Activated CD4-positive, alpha-beta T cell treated with anti-CD3 and anti-CD28 coated beads for 1 hour (primary cell): ENCODE results near the gene PVR.
"Not testable (repeated sequence)": the region's sequence is repeated elsewhere in the genome, so short reads cannot be mapped to it uniquely, and the experiment has no call there.

ENCODE experiments used
- DNase-seq: peaks from one replicate; pipeline ENCODE4 v3.0.0-alpha.2; 2020

PVR gene

DNA sequence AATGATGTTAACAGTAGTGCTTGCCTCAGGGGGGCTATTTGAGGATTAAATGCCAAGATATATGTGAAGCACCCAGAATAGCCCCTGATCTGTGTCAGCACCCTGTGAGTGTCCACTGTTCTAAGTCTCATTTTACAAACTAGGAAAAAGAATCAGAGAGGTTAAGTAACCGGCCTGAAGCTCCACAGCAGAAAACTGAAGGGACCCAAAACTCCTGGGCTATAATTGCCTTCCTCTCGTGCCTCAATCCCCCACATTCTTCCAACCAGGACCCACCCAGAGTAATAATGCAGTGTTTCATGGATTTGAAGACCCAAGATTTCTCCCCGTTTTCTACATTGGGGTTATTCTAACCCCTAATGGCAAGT is 2.3 kb downstream of the PVR start:
- no peak for DNase-seq

DNA sequence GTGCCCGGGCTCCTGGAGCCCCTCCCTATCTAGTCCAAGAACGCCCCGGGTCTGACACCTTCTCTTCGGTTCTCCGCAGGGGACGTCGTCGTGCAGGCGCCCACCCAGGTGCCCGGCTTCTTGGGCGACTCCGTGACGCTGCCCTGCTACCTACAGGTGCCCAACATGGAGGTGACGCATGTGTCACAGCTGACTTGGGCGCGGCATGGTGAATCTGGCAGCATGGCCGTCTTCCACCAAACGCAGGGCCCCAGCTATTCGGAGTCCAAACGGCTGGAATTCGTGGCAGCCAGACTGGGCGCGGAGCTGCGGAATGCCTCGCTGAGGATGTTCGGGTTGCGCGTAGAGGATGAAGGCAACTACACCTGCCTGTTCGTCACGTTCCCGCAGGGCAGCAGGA is 3.4 kb downstream of the PVR start:
- no peak for DNase-seq

DNA sequence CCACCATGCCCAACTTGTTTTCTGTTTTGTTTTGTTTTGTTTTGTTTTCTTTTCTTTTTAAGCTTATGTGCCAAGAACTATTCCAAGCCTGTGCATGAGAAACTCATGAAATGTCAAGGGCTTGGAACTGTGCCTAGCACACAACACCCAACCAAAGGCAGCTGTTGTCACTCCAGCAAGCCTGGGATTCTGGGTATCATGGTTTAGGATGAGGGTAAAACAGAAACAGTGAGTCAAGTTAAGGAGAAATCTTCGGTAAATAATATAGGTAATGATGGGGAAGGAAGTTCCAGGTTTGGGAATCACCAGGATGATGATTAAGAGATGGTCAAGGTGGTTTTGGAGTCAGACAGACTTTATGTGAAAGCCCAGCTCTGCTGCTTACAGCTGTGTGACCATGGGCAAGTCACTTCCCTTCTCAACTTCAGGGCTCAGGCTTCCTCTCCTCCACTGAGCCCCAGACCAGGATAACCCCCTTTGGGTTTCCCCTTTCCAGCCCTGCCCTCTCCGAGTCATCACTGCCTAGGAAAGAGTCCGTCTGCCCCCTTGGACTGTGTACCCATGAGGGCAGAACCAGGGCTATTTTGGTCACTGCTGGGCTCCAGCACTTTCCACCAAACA is 5.0 kb downstream of the PVR start:
- DNase-seq: no peak

DNA sequence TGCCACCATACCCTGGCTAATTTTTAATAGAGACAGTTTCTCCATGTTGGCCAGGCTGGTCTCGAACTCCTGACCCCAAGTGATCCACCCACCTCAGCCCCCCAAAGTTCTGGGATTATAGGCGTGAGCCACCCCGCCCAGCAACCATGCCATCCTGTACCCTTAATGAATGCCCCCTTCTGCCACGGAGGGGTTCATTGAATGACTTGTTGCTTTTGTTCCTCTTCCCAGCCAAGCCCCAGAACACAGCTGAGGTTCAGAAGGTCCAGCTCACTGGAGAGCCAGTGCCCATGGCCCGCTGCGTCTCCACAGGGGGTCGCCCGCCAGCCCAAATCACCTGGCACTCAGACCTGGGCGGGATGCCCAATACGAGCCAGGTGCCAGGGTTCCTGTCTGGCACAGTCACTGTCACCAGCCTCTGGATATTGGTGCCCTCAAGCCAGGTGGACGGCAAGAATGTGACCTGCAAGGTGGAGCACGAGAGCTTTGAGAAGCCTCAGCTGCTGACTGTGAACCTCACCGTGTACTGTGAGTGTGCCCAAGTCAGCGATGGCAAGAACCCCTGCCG is 6.0 kb downstream of the PVR start:
- DNase-seq: no peak

DNA sequence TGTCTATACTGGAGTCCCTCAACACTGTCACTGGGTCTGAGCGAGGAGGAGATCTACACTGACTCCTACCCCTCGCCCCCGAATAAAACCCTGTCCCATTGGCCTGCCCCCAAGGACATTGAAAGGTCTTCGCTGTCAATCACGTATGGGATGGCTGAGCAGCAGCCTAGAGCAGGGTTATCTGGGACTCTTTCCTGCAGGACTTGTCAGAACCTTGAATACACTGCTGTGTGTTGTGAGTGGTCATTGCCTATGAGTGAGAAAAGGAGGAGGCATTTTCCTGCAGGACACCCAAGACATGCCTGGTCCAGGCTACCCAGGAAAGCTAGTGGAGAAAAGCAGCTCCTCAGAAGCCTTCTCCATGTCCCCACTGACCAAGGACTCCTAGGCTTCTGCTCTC is 9.6 kb downstream of the PVR start:
- no peak for DNase-seq

DNA sequence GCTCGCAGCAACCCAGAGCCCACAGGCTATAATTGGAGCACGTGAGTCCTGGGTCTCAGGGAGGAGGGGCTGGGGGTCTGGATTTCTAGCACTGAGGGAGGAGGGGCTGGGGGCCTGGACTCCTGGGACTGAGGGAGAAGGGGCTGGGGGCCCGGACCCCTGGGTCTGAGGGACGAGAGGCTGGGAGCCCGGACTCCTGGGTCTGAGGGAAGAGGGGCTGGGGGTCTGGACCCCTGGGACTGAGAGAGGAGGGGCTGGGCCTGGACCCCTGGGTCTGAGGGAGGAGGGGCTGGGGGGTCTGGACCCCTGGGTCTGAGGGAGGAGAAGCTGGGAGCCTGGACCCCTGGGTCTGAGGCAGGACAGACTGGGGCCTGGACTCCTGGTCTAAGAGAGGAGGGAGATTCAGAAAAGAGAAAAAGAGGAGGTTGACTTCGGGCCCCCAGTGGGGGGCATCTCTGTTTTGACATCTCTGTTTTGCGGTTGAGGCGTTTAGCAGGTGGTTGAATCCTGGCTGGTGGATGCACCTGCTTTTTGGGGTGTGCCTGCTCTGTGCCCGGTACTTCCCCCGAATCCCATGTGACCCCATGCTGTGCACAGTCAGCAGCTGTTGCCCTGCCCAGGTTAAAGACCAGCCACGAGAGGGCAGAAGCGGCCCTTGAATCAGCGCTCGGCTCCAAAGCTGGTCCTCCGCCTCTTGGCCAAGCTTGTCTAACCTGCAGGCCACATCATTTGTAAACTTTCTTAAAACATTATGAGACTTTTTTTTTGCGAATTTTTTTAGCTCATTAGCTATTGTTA is 10.5 kb downstream of the PVR start:
- DNase-seq: peak; percentile 52

DNA sequence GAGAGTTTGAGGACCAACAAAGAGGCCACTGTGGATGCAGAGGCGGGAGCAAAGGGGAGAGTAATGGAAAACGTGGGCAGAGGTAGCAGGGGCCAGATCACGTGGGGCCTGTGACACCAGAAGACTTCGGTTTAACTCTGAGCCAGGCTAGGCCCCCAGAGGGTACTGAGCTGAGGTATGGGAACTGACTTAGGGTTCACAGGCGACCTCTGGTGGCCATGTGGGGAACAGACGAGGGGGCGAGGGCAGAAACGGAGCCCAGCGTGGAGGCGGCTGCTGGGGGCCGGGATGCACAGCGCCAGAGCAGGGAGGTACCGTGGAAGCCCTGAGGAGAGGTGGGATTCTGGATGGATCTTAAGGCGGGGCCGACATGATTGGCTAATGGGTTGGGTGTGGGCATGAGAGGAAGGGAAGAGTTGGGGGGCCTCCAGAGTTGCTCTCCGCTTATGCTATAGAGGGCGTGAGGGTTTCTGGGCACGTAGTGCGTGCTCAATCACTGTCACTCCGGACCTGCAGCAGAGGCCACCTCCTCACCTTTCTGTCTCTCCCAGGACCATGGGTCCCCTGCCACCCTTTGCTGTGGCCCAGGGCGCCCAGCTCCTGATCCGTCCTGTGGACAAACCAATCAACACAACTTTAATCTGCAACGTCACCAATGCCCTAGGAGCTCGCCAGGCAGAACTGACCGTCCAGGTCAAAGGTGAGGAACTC is 13.7 kb downstream of the PVR start:
- peak; percentile 47 for DNase-seq

DNA sequence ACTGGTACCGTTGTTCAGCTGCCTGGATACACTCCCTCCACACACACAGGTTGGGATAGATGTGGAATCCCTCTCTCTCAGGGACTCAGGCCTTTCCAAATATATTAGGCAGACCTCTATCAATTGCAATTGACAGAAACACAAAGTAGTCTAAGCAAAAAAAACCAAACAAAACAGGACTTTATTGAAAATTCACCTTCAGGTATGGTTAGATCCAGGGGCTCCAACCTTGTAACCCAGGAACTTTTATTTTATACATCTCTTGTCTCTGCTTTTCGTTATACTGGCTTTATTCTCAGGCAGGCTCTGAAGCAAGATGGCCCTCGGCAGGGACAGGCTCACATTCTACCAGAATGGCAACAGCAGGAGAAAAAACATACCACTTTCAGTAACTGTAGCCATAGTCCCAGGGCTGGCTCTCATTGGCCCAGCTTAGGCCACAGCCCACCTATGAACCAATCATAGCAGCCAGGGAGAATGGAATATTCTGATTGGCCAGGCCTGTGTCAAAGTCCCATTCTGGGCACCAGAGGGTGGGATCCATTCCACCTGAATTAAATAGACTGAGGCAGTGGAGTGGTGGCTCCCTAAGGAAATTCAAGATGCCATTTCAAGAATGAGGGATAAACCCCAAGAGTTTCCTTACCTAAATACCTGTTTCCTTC is 14.5 kb downstream of the PVR start:
- DNase-seq: no peak

DNA sequence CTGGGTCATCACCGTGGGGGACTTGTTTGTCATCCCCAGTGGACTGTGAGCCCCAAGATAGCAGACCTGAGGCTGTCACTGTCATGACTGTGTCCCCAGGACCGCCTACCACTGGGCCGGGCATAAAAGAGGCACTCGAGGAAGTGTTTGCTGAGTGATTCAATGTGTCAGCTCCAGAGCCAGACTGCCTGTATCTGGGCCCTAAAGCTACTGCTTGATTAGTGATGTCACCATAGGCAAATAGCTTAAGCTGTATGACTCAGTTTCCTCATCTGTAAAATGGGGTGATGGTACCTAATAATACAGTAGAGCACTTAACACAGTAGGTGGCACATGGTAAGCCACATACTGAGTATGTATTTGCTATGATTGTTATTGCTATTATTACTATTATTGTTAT is 16.4 kb downstream of the PVR start:
- DNase-seq: no peak

DNA sequence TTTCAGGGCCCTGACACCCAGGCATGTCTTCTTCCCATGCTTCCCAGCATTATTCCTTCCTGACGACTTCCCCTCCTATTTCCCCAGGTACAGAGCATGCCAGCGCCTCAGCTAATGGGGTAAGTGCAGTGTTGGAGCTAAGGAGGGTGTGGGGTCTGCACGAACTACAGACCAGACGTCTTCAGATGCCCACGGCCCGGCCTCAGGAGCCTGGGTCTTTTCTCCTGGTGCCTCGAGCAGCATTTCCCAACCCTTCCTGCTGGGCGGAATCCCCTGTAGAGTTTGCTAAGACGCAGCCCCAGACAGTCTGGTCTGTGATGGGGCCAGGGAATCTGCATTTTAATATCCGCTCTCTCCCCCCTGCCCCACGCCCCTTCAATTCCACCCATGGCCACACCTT is 17.5 kb downstream of the PVR start:
- DNase-seq: no peak

DNA sequence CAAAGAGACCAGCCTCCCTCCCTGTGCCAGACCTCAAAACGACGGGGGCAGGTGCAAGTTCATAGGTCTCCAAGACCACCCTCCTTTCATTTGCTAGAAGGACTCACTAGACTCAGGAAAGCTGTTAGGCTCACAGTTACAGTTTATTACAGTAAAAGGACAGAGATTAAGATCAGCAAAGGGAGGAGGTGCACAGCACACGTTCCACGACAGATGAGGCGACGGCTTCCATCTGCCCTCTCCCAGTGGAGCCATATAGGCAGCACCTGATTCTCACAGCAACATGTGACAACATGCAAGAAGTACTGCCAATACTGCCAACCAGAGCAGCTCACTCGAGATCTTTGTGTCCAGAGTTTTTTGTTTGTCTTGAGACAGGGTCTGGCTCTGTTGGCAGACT is 18.2 kb downstream of the PVR start:
- no peak for DNase-seq

DNA sequence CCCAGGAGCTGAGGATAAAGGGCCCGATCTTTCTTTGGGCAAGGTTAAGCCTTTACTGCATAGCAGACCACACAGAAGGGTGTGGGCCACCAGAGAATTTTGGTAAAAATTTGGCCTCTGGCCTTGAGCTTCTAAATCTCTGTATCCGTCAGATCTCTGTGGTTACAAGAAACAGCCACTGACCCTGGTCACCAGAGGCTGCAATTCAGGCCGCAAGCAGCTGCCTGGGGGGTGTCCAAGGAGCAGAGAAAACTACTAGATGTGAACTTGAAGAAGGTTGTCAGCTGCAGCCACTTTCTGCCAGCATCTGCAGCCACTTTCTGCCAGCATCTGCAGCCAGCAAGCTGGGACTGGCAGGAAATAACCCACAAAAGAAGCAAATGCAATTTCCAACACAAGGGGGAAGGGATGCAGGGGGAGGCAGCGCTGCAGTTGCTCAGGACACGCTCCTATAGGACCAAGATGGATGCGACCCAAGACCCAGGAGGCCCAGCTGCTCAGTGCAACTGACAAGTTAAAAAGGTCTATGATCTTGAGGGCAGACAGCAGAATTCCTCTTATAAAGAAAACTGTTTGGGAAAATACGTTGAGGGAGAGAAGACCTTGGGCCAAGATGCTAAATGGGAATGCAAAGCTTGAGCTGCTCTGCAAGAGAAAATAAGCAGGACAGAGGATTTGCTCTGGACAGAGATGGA is 19.1 kb downstream of the PVR start:
- DNase-seq: no peak

DNA sequence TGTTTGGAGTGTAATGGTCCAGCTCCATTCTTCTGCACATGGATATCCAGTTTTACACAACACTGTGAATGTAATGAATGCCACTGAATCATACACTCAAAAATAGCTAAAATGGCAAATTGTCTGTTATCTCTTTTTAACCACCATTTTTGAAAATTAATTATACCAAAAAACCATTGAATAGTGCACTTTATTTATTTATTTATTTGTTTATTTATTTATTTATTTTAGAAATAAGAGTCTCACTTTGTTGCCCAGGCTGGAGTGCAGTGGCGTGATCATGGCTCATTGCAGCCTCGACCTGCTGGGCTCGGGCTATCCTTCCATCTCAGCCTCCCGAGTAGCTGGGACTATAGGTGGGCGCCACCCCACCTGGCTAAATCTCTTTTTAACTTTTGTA is 20.3 kb downstream of the PVR start:
- no peak for DNase-seq

DNA sequence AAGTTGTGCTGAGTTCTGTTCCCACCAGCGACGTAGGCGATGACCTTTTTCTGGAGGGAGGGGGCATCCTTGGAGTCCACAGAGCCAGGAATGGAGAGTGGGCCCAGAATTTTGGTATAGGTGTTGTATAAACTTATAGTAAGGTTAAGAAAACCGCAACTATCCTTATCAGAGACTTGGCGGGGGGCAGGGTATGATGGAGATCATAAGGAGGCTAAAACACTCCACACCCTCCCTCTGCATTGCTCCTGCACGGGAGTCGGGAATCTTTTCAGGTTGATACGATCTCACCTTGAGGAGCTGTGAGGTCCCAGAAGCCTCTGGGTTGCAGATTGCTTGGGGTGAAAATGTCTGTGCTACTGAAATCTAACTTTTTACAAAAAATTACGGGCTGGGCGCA is 21.3 kb downstream of the PVR start:
- DNase-seq: no peak

DNA sequence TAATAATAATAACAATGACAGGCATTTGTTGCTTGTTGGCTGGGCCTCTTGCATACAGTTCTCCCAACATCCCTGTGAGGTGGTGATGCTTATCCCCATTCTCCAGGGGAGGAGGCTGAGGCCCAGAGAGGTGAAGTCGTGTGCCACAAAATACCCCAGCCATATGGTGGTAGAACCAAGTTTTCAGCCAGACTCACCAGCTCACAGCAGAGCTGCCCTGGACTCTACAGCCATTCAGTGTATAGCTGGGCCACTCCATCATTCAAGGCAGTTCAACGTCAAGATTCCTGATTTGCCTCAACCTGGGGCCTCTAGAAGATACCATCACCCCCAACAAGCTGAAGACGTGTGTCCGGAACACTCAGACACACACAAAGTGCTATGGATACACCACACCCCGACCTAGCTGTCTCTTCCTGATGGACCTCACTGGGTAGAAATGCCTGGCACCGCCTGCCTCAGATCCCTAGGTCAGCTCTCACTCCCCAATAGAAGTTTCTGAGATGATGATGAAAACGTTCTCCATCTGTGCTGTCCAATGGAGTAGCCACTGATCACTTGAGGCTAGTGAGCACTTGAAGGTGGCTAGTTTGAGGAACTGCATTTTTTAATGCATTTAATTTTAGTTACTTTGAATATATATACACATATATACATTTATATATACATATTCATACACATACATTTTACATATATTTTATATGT is 23.3 kb downstream of the PVR start:
- DNase-seq: no peak

DNA sequence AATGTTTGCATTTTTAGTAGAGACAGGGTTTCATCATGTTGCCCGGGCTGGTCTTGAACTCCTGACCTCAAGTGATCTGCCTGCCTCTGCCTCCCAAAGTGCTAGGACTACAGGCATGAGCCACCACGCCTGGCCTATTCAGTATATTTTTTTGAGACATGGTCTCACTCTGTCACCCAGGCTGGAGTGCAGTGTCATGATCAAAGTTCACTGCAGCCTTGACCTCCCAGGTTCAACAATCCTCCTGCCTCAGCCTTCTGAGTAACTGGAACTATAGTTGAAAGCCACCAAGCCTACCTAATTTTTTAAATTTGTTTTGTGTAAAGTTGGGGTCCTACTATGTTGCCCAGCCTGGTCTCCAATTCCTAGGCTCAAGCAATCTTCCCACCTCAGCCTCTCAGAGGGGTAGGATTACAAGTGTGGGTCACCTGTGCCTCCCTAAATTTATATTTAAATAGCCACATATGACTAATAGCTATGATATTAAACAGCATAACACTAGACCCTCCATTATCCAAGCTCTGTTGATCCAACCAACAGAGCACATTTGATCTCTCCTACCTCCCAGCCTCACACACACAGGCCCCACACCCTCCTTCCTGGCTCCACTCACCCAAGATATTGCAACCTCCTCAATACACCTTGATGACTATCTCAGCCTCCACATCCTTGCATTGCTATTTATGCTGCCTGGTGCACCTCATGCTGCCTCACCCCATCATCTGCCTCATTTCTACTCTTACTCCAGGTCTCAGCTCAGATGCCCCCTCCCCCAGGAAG is 25.5 kb downstream of the PVR start:
- no peak for DNase-seq

DNA sequence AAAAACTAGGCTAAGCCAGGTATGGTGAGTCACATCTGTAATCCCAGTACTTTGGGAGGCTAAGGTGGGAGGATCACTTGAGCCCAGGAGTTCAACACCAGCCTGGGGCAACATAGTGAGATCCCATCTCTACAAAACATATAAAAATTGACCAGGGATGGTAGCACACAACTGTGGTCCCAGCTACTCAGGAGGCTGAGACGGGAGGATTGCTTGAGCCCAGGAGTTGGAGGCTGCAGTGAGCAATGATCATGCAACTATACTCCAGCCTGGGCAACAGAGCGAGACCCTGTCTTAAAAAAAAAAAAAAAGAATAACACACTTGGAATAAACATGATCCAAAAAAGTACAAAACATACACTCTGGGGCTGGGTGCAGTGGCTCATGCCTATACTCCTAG is 26.3 kb downstream of the PVR start:
- DNase-seq: not testable (repeated sequence)

DNA sequence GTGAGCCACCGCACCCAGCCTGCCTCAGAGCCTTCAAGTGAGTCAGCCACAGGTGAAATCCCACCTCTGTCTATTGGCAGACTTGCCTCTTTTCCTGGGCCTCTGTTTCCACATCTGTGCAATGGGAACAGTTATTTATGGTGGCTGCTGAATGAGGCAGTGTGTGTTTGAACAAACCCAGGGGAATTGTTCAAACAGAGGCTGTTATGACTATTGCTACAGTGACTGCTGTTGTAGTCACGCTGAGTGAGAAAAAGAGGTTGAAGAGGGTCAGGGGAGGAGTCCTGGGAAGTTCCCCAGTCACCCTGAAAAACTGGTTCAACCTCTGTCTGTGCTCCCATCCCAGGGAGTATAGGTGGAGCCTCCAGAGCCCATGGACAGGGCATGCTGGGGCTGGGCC is 27.7 kb downstream of the PVR start, which contains the start of gene CEACAM19:
TSS of gene CEACAM19 (plus strand) at position 83 of the 400 bp plus-strand sequence. CDS start 450 bp downstream, outside the sequence.
- DNase-seq: no peak

DNA sequence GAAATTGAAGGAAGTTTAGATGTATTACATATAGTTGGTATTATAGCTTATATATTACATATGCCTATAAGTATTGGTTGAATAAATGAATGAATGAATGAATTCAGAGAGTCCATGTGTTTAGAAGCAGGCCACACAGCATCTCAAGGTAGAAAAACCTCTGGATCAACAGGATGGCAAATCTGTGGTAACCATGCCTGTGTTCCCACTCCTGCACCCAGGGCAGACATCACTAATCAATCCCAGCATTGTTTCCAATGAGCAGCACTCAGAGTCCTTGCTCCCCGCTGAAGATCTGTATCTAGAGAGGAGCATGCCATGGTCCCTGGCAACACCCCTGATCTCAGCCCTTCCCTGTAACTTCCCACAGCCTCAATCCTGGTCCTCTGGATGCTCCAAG is 28.5 kb downstream of the PVR start:
- DNase-seq: no peak

DNA sequence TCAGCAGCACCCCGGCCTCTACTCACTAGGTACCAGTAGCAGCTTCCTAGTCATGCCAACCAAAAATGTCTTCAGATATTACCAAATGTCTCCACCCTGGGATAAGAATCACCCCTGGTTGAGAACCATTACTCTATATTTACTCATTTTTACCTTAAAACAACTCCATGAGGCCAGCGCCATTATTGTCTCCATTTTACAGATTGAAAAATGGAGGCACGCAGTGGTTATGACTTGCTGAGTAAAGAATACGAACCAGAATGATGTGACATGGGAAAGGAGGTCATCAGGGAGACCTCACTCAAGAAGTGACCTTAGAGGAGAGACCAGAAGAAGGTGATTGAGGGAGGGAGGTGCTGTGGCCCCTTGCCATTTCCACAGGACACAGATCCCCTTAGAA is 29.8 kb downstream of the PVR start:
- no peak for DNase-seq

DNA sequence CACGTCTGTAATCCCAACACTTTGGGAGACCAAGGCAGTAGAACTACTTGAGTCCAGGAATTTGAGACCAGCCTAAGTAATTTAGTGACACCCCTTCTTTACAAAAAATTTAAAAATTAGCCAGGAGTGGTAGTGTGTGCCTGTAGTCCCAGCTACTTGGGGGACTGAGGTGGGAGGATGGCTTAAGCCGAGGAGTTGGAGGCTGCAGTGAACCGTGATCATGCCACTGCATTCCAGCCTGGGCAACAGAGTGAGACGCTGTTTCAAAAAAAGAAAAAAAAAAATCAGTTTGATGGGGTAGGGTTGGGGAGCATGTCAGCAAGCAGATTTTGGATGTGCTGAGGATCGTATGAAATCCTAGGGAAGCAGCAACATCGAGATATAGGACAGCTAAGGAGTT is 31.8 kb downstream of the PVR start:
- DNase-seq: no peak
